Erythroblast (primary cell): ENCODE data around the gene TMEM62.

Source experiments
- GATA1 ChIP-seq: IDR thresholded peaks from 2 replicates; pipeline ENCODE4 v1.6.1; 2011; ENCODE audit warnings: low read depth, mild to moderate bottlenecking, control low read depth, low read length, moderate library complexity
- POLR2A ChIP-seq: IDR thresholded peaks from 2 replicates; pipeline ENCODE4 v1.6.1; 2011; ENCODE audit warnings: mild to moderate bottlenecking, low read length

DNA sequence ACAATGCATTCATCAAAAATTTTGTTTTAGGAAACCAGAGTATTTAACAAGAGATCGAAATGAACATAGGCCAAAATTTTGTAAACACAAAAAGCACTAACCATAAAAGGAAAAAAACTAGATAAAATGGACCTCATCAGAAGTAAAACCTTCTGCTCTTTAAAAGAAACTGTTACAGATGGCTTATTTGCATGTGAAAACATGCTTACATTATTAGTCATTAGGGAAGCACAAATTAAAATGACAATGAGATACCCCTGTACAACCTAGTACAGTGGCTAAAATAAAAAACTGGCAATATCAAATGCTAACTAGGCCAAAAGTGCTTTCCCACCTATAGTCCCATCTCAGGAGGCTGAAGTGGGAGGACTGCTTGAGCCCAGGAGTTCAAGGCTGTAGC, 46.8 kb upstream of the TMEM62 start:
- TF ChIP-seq POLR2A (no peak), GATA1 (no peak)
